ENCODE data around the gene KCNJ11. TPM values are rescaled to one million over a fixed set of nuclear protein-coding genes. Genes with fewer than 3 reads are reported as not detected.

Gene KCNJ11
- total RNA-seq, 1 donor from 2014 or later, result 1.1 TPM

- no peaks in the 10 kb centered on the region for H3K36me3 Mint-ChIP-seq (ENCODE audit: low read depth)
- H3K27ac Mint-ChIP-seq, result no peak overlapping the region
- no peaks in the 10 kb centered on the region for H3K9me3 Mint-ChIP-seq
- H3K4me1 Mint-ChIP-seq, result peaks cover 31% of the 10 kb centered on the region
- DNase-seq, result no peak
- intact Hi-C loops (cut with micrococcal nuclease), result no loop called here
- no peak overlapping the region for H3K4me3 Mint-ChIP-seq
- peaks cover 37% of the 10 kb centered on the region for H3K27me3 Mint-ChIP-seq
Observed at GRCh38 chr11:17414992-17415391, 26.5 kb upstream of the KCNJ11 start.

GRCh38 chr11:17414317-17414737 lies 25.9 kb upstream of the KCNJ11 start:
- intact Hi-C loops (cut with micrococcal nuclease), result no loop called here
- Mint-ChIP-seq H3K27ac (peak overlapping the region; percentile 76), H3K36me3 (ENCODE audit: low read depth) (no peaks in the 10 kb centered on the region), H3K4me3 (peak overlapping the region; percentile 41), H3K27me3 (peaks cover 31% of the 10 kb centered on the region), H3K9me3 (no peaks in the 10 kb centered on the region), H3K4me1 (peaks cover 31% of the 10 kb centered on the region)
- DNase-seq, result peak; percentile 75

- intact Hi-C loops (cut with micrococcal nuclease), result no loop called here
- H3K27me3 Mint-ChIP-seq, result peaks cover 26% of the 10 kb centered on the region
Observed at GRCh38 chr11:17413414-17414316, 25.2 kb upstream of the KCNJ11 start.

DNA sequence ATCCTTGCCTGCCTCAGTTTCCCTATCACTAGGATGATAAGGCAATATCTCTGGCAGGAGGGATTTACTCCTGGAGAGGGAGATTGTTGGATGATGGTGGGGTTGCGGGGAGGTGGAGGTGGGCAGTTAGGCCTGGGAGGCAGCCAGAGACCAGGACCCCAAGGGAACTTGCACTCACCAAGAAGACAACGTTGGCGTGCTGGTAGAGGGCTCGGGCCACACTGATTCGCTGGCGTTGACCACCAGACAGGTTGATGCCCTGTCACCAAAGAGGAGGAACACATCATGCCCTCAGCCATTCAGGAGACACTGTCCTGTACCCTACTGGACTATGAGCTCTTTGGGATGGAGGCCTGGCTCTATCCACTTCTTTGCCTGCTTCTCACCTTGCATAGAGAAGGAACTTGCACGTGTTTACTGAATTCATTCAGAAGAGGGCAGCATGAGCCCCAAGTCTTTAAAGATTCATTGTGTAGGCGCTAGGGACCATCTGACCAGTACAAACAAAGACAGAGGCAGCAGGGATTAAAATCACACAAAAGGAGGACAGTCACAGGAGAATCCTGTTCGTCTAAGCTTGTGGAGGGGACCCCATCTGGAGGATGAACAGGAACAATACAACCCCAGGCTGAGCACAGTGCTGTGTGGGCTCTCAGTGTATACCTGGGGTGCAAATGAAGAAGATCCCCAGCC lies 24.2 kb upstream of the KCNJ11 start:
- H3K27ac Mint-ChIP-seq, result no peak overlapping the region
- H3K9me3 Mint-ChIP-seq, result no peaks in the 10 kb centered on the region
- H3K27me3 Mint-ChIP-seq, result peaks cover 19% of the 10 kb centered on the region
- intact Hi-C loops (cut with micrococcal nuclease), result no loop called here
- DNase-seq, result no peak
- H3K4me1 Mint-ChIP-seq, result peaks cover 31% of the 10 kb centered on the region
- H3K36me3 Mint-ChIP-seq (ENCODE audit: low read depth), result no peaks in the 10 kb centered on the region
- H3K4me3 Mint-ChIP-seq, result no peak overlapping the region

More at GRCh38 chr11:17413414-17414316, 25.2 kb upstream of the KCNJ11 start:
- no peaks in the 10 kb centered on the region for H3K36me3 Mint-ChIP-seq (ENCODE audit: low read depth)
- H3K9me3 Mint-ChIP-seq, result no peaks in the 10 kb centered on the region
- H3K4me1 Mint-ChIP-seq, result peaks cover 31% of the 10 kb centered on the region
- no peak overlapping the region for H3K27ac Mint-ChIP-seq
- DNase-seq, result no peak
- H3K4me3 Mint-ChIP-seq, result peak overlapping the region; percentile 41

- no peak overlapping the region for H3K4me3 Mint-ChIP-seq
- H3K27ac Mint-ChIP-seq, result no peak overlapping the region
- H3K27me3 Mint-ChIP-seq, result peaks cover 11% of the 10 kb centered on the region
- no peaks in the 10 kb centered on the region for H3K9me3 Mint-ChIP-seq
- intact Hi-C loops (cut with micrococcal nuclease), result no loop called here
- H3K4me1 Mint-ChIP-seq, result peaks cover 29% of the 10 kb centered on the region
- H3K36me3 Mint-ChIP-seq (ENCODE audit: low read depth), result no peaks in the 10 kb centered on the region
- DNase-seq, result no peak
Observed at GRCh38 chr11:17411418-17411817, 23.0 kb upstream of the KCNJ11 start.

GRCh38 chr11:17410606-17411379 lies 22.3 kb upstream of the KCNJ11 start:
- intact Hi-C loops (cut with micrococcal nuclease), result no loop called here
- DNase-seq, result no peak
- Mint-ChIP-seq H3K27ac (no peak overlapping the region), H3K4me1 (peaks cover 26% of the 10 kb centered on the region), H3K9me3 (no peaks in the 10 kb centered on the region), H3K36me3 (ENCODE audit: low read depth) (no peaks in the 10 kb centered on the region), H3K4me3 (no peak overlapping the region), H3K27me3 (peaks cover 8% of the 10 kb centered on the region)

- intact Hi-C loops (cut with micrococcal nuclease), result no loop called here
- Mint-ChIP-seq H3K36me3 (ENCODE audit: low read depth) (no peaks in the 10 kb centered on the region), H3K27ac (no peak overlapping the region), H3K27me3 (peaks cover 4% of the 10 kb centered on the region), H3K4me1 (peaks cover 10% of the 10 kb centered on the region), H3K4me3 (no peak overlapping the region), H3K9me3 (no peaks in the 10 kb centered on the region)
- no peak for DNase-seq
Observed at GRCh38 chr11:17408641-17409040, 20.2 kb upstream of the KCNJ11 start.

- Mint-ChIP-seq H3K9me3 (no peaks in the 10 kb centered on the region), H3K27ac (no peak overlapping the region), H3K27me3 (peaks cover 4% of the 10 kb centered on the region), H3K4me3 (no peak overlapping the region), H3K4me1 (peaks cover 5% of the 10 kb centered on the region), H3K36me3 (ENCODE audit: low read depth) (no peaks in the 10 kb centered on the region)
- intact Hi-C loops (cut with micrococcal nuclease), result no loop called here
- no peak for DNase-seq
Observed at GRCh38 chr11:17408026-17408425, 19.6 kb upstream of the KCNJ11 start.

DNA sequence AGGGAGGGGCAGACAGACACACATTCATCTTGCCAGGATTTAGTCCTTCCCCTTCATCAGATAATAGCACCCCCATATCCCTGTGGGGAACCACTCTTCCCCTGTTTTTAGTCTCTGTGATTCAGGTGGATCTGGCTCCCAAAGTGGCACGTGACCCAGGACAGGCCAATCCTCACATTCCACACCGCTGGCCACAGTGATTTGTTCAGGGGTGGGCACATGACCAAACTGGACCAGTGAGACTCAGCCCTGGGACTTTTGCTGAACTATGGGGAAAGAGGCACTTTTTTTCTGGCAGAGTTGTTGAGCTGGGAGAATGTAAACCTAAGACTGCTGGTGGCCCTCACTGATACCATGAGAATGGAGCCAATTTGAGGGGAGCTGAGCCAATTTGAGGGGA lies 19.1 kb upstream of the KCNJ11 start:
- Mint-ChIP-seq H3K9me3 (no peaks in the 10 kb centered on the region), H3K27ac (no peak overlapping the region), H3K36me3 (ENCODE audit: low read depth) (no peaks in the 10 kb centered on the region), H3K27me3 (peaks cover 4% of the 10 kb centered on the region), H3K4me3 (no peak overlapping the region), H3K4me1 (peaks cover 2% of the 10 kb centered on the region)
- DNase-seq, result no peak
- intact Hi-C loops (cut with micrococcal nuclease), result no loop called here

GRCh38 chr11:17406818-17407149 lies 18.3 kb upstream of the KCNJ11 start:
- Mint-ChIP-seq H3K36me3 (ENCODE audit: low read depth) (no peaks in the 10 kb centered on the region), H3K27ac (no peak overlapping the region), H3K4me1 (no peaks in the 10 kb centered on the region), H3K27me3 (peaks cover 4% of the 10 kb centered on the region), H3K4me3 (no peak overlapping the region), H3K9me3 (no peaks in the 10 kb centered on the region)
- no peak for DNase-seq
- intact Hi-C loops (cut with micrococcal nuclease), result no loop called here

DNA sequence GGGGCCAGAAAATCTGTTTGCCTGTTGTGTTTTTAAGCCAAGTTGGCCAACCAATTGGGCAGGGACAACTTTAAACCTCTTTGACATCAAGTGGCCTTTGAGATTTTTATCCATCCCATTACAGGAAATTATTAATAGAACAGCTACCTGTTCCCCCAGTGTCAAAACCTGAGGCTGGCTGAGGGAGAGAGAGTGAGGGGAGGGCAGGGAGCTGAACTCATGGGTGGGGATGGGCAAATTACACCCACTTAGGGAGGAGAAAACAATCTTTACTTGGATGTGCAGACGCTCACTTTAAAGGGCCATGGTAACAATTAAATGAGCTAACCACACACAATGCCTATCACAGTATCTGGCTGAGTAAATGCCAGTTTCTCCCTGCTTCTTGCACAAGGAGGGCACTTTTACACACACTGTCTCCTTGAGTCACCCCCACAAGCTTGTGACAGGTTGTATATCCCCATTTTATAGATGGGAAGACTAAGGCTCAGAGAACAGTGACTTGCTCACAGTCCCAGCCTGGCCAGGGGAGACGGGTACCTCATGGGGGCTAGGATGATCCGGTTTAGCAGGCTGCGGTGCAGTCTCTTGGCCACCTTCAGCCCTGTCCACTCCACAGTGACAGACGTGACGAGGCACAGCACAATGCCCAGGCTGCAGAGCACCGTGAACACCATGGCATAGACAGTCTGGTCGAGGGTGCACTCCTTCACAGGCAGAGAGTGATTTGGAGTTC lies 17.8 kb upstream of the KCNJ11 start:
- H3K36me3 Mint-ChIP-seq (ENCODE audit: low read depth), result no peaks in the 10 kb centered on the region
- intact Hi-C loops (cut with micrococcal nuclease), result no loop called here
- no peak overlapping the region for H3K4me3 Mint-ChIP-seq
- peaks cover 4% of the 10 kb centered on the region for H3K27me3 Mint-ChIP-seq
- H3K4me1 Mint-ChIP-seq, result no peaks in the 10 kb centered on the region
- no peak overlapping the region for H3K27ac Mint-ChIP-seq
- H3K9me3 Mint-ChIP-seq, result no peaks in the 10 kb centered on the region
- DNase-seq, result no peak

DNA sequence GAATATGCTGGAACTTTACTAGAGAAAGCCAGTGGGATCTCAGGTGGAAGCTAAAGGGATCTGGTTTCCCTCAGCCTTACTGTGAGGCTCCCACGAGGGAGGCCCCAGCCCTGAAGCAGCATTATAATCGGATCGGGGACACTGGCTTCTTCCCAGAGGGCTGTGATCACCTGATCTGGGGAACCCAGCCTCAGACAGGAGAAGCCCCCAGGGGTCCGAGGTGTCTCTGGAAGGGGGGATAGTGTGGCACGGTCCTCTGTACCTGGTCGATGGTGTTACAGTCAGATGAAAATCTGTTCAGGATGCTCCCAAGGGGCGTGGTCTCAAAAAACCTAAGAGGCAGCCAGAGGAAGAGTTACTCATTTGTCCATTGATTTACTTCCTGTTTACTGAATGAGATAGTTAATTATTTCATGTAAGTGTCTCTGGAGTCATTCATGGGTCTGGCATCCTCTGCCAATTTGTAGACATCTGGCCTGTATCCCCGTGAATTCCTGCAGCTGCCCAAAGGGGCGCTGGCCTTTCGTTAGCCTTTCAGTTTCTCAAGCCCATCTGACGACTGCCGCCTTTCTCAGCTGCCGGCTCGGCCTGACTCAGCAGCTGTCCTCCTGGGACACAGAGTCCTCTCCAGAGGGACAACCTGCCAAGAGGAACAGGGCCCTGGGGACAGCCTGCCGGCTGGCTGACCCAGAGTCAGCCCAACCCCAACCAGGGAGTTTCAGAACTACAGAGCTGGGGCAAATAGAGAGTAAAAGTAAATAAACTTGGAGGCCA lies 17.0 kb upstream of the KCNJ11 start:
- H3K36me3 Mint-ChIP-seq (ENCODE audit: low read depth), result no peaks in the 10 kb centered on the region

More for the DNA sequence above, 17.0 kb upstream of the KCNJ11 start:
- DNase-seq, result no peak
- Mint-ChIP-seq H3K9me3 (no peaks in the 10 kb centered on the region), H3K4me1 (no peaks in the 10 kb centered on the region), H3K27me3 (peaks cover 4% of the 10 kb centered on the region), H3K27ac (no peak overlapping the region), H3K4me3 (no peak overlapping the region)
- intact Hi-C loops (cut with micrococcal nuclease), result no loop called here
